Esophagus squamous epithelium (tissue), 4 donors: ENCODE data around the gene LIMCH1.

ENCODE experiments used
- CTCF ChIP-seq, 6 experiments: fragments of 450-650 bp in 4 of 6; fragments of 200-600 bp in 2 of 6; sonication (generic) in 2 of 6; IDR thresholded peaks; one replicate each; pipeline ENCODE4 v1.5.1; 2016 to 2019; ENCODE audit warnings: antibody characterized with exemption in 6 of 6, mild to moderate bottlenecking in 4 of 6, moderate library complexity in 4 of 6
- POLR2A ChIP-seq, 4 donors: fragments of 450-650 bp; IDR thresholded peaks; one replicate each; pipeline ENCODE4 v1.6.1; 2017; ENCODE audit warnings: antibody characterized with exemption in 4 of 4, mild to moderate bottlenecking in 4 of 4, moderate library complexity in 3 of 4

- TF ChIP-seq CTCF (IDR thresholded peaks at IDR 0.05) (no peak), POLR2A (IDR thresholded peaks at IDR 0.05) (no peak)
These were observed 101.3 kb downstream of the LIMCH1 start for GRCh38 chr4:41639291-41639690.
